ACC112 (cell line): ENCODE measurements around the gene MKNK2.
"Not testable (repeated sequence)": the region's sequence is repeated elsewhere in the genome, so short reads cannot be mapped to it uniquely, and the experiment has no call there.

Source experiments
- H2AFZ ChIP-seq: fragments of 200-600 bp; sonication (generic); one replicate; pipeline ENCODE4 v1.6.0; 2017; ENCODE audit warnings: antibody characterized with exemption, low read length; ENCODE audit not compliant: unreplicated experiment
- H3K27ac ChIP-seq: fragments of 200-600 bp; sonication (generic); 2 replicates; pipeline ENCODE4 v1.5.1; 2014; ENCODE audit warnings: low read depth, mild to moderate bottlenecking, antibody characterized with exemption, low read length, moderate library complexity
- H3K27me3 ChIP-seq: fragments of 200-600 bp; sonication (generic); 2 replicates; pipeline ENCODE4 v1.6.1; 2014; ENCODE audit warnings: mild to moderate bottlenecking, antibody characterized with exemption, low read length, moderate library complexity, mixed read lengths; ENCODE audit not compliant: insufficient read depth
- H3K36me3 ChIP-seq: fragments of 200-600 bp; sonication (generic); 2 replicates; pipeline ENCODE4 v1.6.1; 2016; ENCODE audit warnings: mild to moderate bottlenecking, antibody characterized with exemption, low read length, moderate library complexity, mixed read lengths; ENCODE audit not compliant: insufficient read depth
- H3K4me1 ChIP-seq: fragments of 200-600 bp; sonication (generic); one replicate; pipeline ENCODE4 v1.6.1; 2016; ENCODE audit warnings: low read length, mixed read lengths; ENCODE audit not compliant: insufficient read depth, unreplicated experiment, control insufficient read depth
- H3K4me3 ChIP-seq: fragments of 200-600 bp; sonication (generic); 2 replicates; pipeline ENCODE4 v1.5.1; 2014; ENCODE audit warnings: mild to moderate bottlenecking, low read depth, low read length
- H3K79me2 ChIP-seq: fragments of 200-600 bp; sonication (generic); one replicate; pipeline ENCODE4 v1.6.0; 2016; ENCODE audit warnings: low read length; ENCODE audit not compliant: control insufficient read depth, unreplicated experiment, insufficient read depth

MKNK2 gene

DNA sequence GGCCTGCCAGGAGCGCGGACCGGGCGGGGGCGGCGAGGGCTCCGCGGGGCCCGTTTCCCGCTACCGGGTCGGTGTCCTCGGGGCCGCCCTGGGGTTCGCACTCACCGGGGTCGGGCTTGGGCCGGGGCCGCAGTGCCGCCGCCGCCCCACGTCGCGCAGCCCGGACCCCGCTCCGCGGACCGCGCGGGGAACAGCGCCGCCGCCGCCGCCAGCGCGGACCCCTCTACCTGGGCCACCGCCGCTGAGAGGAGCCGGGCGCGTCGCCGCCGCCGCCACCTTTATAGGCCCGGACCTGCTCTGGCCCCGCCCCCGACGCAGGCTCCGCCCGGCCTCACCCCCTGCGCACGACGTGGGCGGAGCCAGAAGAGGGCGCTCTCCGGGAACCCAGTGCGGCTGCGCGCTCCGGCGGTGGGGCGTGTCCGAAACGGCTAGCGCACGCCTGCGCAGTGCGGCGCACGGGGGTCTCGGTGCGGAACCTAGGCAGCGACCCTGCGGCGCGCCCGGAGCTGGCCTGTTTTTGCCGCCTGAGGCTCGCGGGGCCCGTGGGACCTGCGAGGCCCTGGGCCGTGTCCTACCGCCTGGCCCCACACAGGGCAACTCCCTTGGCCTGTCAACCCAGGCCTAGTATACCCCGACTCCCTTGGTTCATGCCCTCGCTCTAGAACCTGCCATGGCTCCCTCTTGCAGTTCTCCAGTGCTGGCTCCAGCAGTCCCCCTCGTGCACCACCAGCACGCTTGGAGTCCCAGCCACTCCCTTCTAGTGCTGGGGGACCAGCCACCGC lies at the start of gene MKNK2:
Gene MKNK2 (minus strand): TSS at position 254 of the 782 bp plus-strand sequence. CDS start 393 bp downstream, outside the sequence.
- no peaks in the 10 kb centered on the region for H3K36me3 ChIP-seq
- H3K79me2 ChIP-seq: peaks cover 35% of the 10 kb centered on the region
- H3K4me1 ChIP-seq: peaks cover 48% of the 10 kb centered on the region
- H3K27ac ChIP-seq: peak within 1 kb of the TSS; percentile 48; the same call in 1 of the 2 replicates
- peak within 1 kb of the TSS; percentile 85 for H2AFZ ChIP-seq
- peak within 1 kb of the TSS; percentile 97 for H3K4me3 ChIP-seq
- H3K27me3 ChIP-seq: no peaks in the 10 kb centered on the region

DNA sequence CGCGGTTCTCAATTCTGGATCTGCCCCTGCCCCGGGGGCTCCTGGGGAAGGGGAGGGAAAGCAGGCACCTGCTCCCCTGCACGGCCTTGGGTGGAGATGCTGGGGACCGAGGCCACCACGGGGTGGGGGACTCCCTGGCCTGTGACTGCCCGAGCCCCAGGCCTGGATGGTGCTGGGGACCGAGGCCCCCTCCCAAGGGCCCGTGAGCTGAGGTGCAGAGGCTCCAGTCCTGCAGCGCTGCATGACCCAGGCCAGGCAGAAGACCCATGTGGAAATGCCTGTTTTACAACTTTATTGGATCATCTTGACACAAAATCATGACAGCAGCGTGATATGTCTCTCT lies 49.6 kb upstream of the MKNK2 start:
- no peak overlapping the region for H3K4me3 ChIP-seq
- H3K27me3 ChIP-seq: no peaks in the 10 kb centered on the region
- no peaks in the 10 kb centered on the region for H3K36me3 ChIP-seq
- H3K79me2 ChIP-seq: peaks cover 15% of the 10 kb centered on the region
- no peak overlapping the region for H3K27ac ChIP-seq
- H3K4me1 ChIP-seq: no peaks in the 10 kb centered on the region
- H2AFZ ChIP-seq: no peak overlapping the region

DNA sequence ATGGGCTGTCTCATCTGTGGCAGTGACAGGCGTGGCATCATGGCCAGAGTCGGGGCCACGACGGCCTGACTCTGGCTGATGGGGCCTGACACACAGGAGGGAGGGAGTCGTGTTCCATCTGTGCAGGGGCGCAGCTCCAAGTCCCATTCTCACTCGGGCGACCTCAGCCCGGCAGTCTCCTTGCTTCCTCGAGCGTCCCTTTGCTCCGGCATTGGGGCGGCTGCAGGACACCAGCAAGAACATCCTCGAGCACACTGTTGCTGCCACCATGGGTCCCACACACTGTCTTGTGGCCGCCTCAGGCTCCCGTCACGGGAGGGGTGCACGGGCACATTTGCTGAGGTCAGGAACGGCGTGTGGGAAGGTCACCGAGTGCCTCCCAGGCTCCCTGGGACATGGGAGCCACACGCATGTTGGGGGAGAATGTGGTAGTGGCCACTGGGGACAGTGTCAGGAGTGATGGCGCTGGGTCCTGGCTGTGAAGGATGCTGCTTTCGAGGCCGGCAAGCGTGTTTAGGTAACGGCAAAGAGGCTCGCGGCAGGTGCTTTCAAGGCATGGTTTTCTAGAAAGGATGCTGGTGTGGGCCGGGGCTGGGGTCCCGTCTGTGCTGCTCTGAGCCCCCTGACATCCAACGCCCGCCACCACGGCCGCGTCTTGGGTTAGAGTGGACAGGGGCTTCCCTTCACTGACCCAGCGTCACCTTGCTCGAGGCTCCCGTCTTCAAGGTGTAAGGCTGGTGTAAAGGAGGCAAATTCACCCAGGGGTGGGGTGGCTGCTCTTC lies 49.1 kb upstream of the MKNK2 start:
- Histone ChIP-seq H2AFZ (no peak overlapping the region), H3K4me3 (no peak overlapping the region), H3K4me1 (no peaks in the 10 kb centered on the region), H3K36me3 (no peaks in the 10 kb centered on the region), H3K27ac (no peak overlapping the region), H3K79me2 (peaks cover 20% of the 10 kb centered on the region), H3K27me3 (no peaks in the 10 kb centered on the region)

DNA sequence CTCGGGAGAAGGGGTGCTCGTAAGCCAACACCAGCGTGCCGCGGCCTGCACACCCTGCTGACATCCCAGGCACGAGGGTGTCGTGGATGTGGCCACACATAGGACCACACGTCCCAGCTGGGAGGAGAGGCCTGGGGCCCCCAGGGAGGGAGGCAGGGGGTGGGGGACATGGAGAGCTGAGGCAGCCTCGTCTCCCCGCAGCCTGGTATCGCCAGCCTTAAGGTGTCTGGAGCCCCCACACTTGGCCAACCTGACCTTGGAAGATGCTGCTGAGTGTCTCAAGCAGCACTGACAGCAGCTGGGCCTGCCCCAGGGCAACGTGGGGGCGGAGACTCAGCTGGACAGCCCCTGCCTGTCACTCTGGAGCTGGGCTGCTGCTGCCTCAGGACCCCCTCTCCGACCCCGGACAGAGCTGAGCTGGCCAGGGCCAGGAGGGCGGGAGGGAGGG lies 48.0 kb upstream of the MKNK2 start:
- Histone ChIP-seq H3K4me1 (no peaks in the 10 kb centered on the region), H3K4me3 (no peak overlapping the region), H3K79me2 (peaks cover 23% of the 10 kb centered on the region), H3K27me3 (no peaks in the 10 kb centered on the region), H2AFZ (no peak overlapping the region), H3K27ac (no peak overlapping the region), H3K36me3 (no peaks in the 10 kb centered on the region)

DNA sequence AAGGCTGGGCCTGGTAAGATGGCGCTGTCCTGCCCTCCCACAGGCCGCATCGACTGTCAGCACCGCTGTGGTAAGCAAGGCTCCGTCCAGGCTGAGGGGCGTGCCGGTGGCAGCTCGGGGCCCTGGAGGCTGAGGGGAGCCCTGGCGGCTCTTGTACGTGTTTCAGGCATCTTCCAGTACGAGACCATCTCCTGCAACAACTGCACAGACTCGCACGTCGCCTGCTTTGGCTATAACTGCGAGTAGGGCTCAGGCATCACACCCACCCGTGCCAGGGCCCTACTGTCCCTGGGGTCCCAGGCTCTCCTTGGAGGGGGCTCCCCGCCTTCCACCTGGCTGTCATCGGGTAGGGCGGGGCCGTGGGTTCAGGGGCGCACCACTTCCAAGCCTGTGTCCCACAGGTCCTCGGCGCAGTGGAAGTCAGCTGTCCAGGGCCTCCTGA lies 46.9 kb upstream of the MKNK2 start:
- H3K4me1 ChIP-seq: peaks cover 4% of the 10 kb centered on the region
- H3K79me2 ChIP-seq: peaks cover 28% of the 10 kb centered on the region
- H3K36me3 ChIP-seq: no peaks in the 10 kb centered on the region
- H3K27ac ChIP-seq: no peak overlapping the region
- H3K4me3 ChIP-seq: no peak overlapping the region
- H2AFZ ChIP-seq: no peak overlapping the region
- no peaks in the 10 kb centered on the region for H3K27me3 ChIP-seq

DNA sequence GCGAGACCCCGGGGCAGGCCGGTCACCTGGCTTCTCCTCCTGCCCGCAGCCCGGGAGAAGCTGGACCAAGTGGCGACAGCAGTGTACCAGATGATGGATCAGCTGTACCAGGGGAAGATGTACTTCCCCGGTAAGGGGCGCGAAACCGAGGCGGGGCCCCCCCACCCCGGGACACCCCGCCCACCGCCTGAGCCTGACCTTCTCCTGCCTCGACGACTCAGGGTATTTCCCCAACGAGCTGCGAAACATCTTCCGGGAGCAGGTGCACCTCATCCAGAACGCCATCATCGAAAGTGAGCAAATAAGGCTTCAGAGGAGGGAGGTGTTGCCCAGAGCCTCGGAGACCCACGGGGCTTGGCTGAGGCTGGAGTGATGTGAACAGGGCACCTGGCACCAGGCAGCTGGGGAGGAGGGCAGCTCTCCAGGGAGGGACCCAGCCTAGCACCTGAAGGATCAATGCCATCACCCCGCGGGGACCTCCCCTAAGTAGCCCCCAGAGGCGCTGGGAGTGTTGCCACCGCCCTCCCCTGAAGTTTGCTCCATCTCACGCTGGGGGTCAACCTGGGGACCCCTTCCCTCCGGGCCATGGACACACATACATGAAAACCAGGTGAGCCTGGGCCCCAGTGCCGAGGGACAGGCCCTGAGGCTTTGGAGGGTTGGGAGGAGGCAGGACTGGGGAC lies 46.3 kb upstream of the MKNK2 start:
- Histone ChIP-seq H3K79me2 (peaks cover 30% of the 10 kb centered on the region), H3K36me3 (no peaks in the 10 kb centered on the region), H3K4me3 (peak overlapping the region; percentile 57), H2AFZ (no peak overlapping the region), H3K27me3 (no peaks in the 10 kb centered on the region), H3K4me1 (peaks cover 6% of the 10 kb centered on the region), H3K27ac (no peak overlapping the region)

DNA sequence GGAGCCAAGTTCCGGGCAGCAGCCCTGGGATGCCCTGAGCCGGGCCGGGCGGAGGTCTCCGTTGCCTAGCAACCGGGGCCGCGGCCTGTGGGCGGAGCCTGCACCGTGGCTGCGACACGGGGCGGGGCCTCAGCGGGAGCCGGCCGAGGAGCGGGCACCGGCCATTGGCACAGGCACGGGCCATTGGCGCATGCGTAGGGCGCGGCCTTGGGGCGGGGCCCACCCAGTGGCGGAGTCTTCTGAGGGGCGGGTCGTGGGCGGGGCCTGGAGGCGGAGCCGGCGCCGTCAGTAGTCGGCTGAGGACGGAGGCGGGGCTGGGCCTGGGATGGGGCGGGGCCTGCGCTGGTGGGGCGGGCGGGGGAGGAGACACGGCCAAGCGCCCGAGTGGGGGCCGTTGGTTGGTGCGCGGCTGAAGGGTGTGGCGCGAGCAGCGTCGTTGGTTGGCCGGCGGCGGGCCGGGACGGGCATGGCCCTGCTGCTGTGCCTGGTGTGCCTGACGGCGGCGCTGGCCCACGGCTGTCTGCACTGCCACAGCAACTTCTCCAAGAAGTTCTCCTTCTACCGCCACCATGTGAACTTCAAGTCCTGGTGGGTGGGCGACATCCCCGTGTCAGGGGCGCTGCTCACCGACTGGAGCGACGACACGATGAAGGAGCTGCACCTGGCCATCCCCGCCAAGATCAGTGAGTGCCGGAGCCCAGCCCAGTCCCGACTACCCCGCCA lies 45.6 kb upstream of the MKNK2 start, which contains the start of gene IZUMO4:
Gene IZUMO4 (plus strand): TSS at position 436 of the 723 bp plus-strand sequence. CDS start 31 bp downstream, at position 467.
- Histone ChIP-seq H3K4me3 (peak within 1 kb of the TSS; percentile 93), H3K27ac (peak within 1 kb of the TSS; percentile 80), H3K27me3 (no peaks in the 10 kb centered on the region), H2AFZ (no peak within 1 kb of the TSS), H3K36me3 (no peaks in the 10 kb centered on the region), H3K79me2 (peaks cover 30% of the 10 kb centered on the region), H3K4me1 (peaks cover 9% of the 10 kb centered on the region)

DNA sequence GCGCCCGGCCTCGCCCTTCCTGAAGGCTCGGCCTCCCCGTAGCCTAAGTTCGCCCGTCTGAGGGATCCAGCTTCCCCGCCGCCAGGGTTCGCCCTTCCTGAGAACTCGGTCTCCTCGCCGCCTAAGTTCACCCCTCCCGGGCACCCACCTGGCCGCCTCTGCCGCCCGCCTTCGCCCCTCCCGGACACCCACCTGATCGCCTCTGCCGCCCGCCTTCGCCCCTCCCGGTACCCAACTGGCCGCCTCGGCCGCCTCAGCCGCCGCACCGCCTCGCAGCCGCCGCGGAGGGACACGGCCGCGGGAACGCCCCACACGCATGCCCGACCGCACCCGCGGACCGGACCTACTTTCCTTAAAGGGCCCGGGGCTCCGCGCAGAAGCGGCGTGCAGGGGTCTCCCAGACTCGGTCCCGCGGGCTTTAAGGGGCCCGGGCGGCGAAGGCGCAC lies 45.0 kb upstream of the MKNK2 start, which contains the start of gene MOB3A:
Gene MOB3A (minus strand): TSS at position 293 of the 446 bp plus-strand sequence. CDS start 17,766 bp downstream, outside the sequence.
- Histone ChIP-seq H3K27ac (peak within 1 kb of the TSS; percentile 80), H2AFZ (no peak within 1 kb of the TSS), H3K36me3 (no peaks in the 10 kb centered on the region)

DNA sequence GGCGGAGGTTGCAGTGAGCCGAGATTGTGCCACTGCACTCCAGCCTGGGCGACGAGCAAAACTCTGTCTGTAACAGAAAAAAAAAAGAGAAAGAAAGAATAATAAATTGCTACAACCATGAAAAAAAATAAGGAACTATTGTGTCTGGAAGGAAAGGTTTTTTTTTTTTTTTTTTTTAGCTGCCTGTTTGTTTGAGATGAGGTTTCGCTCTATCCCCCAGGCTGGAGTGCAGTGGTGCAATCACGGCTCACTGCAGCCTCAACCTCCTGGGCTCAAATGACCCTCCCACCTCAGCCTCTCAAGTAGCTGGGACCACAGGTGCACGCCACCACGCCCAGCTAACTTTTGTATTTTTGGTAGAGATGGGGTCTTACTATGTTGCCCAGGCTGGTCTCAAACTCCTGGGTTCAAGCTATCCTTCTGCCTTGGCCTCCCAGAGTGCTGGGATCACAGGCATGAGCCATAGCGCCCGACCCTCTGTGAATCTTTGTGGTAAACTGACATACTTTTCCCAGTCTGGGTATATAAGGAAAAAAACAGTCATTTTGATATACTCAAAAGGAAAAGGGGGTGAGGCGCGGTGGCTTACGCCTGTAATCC lies 41.0 kb upstream of the MKNK2 start:
- H3K27me3 ChIP-seq, H3K36me3 ChIP-seq, H3K4me3 ChIP-seq, H2AFZ ChIP-seq: not testable (repeated sequence)
- Histone ChIP-seq H3K79me2 (peaks cover 56% of the 10 kb centered on the region), H3K4me1 (peaks cover 43% of the 10 kb centered on the region), H3K27ac (peak overlapping the region; percentile 83)

More for the DNA sequence above, 45.0 kb upstream of the MKNK2 start, which contains the start of gene MOB3A:
- peaks cover 30% of the 10 kb centered on the region for H3K79me2 ChIP-seq
- H3K27me3 ChIP-seq: no peaks in the 10 kb centered on the region
- H3K4me3 ChIP-seq: peak within 1 kb of the TSS; percentile 93
- peaks cover 11% of the 10 kb centered on the region for H3K4me1 ChIP-seq
